Measurements from ENCODE around the gene CCDC51. TPM values are rescaled to one million over a fixed set of nuclear protein-coding genes. Genes with fewer than 3 reads are reported as not detected.
"Not testable (repeated sequence)": the region's sequence is repeated elsewhere in the genome, so short reads cannot be mapped to it uniquely, and the experiment has no call there.

Gene CCDC51
- polyA plus RNA-seq, 1 donor from 2014 or later = 13.4 TPM

GRCh38 chr3:48403533-48404439 lies 36.1 kb downstream of the CCDC51 start:
- H3K36me3 Mint-ChIP-seq = no peaks in the 10 kb centered on the region
- H3K9me3 Mint-ChIP-seq = no peaks in the 10 kb centered on the region
- H3K27me3 Mint-ChIP-seq = no peaks in the 10 kb centered on the region
- H3K4me3 Mint-ChIP-seq = no peak overlapping the region
- peaks cover 0 to 2% (median 0%) of the 10 kb centered on the region in 3 donors for H3K4me1 Mint-ChIP-seq
- H3K27ac Mint-ChIP-seq = no peak overlapping the region

- Mint-ChIP-seq H3K4me1 (no peaks in the 10 kb centered on the region), H3K27ac (no peak overlapping the region), H3K9me3 (no peaks in the 10 kb centered on the region), H3K27me3 (no peaks in the 10 kb centered on the region), H3K36me3 (no peaks in the 10 kb centered on the region), H3K4me3 (no peak overlapping the region)
Observed at GRCh38 chr3:48402907-48403306, 37.0 kb downstream of the CCDC51 start.

DNA sequence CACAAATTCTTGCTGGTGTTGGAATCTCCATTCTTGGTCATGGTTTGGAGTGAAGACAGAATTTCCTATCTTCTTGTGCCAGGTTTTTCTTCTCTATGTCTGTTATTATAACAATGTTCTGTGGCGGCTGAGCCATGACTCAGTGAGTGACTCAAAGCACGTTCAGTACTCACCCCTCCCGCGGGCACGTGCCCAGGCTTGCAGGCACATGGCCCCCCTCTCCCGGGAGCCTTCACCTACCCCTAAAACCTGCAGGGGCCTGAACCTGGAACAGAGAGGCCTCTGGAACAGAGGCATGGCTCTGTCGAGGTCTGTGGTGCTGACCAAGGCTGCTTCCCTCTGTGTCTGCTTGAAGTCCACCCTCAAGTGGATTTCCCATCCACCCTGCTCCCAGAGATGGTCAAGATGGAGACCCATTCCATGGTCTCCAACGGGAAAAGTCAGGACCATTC lies 37.6 kb downstream of the CCDC51 start:
- no peak overlapping the region for H3K27ac Mint-ChIP-seq

DNA sequence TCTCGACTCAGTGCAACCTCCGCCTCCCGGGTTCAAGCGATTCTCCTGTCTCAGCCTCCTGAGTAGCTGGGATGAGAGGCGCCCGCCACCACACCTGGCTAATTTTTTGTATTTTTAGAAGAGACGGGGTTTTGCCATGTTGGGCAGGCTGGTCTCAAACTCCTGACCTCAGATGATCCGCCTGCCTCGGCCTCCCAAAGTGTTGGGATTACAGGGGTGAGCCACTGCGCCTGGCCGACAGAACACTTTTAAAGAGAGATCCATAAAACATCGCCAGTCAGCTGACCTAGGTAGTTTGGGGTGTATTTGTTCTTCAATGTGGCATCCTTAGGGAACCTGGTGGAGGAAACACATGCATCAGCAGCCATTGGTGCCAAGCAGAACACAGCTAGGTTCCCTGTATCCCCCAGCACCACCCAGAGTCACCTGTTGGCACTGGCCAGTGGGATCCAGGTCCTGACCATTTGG lies 38.5 kb downstream of the CCDC51 start:
- not testable (repeated sequence) for H3K27ac Mint-ChIP-seq, H3K9me3 Mint-ChIP-seq, H3K36me3 Mint-ChIP-seq, H3K4me1 Mint-ChIP-seq, H3K4me3 Mint-ChIP-seq, H3K27me3 Mint-ChIP-seq

More for the DNA sequence above, 37.6 kb downstream of the CCDC51 start:
- Mint-ChIP-seq H3K36me3 (no peaks in the 10 kb centered on the region), H3K27me3 (no peaks in the 10 kb centered on the region), H3K4me3 (no peak overlapping the region), H3K9me3 (no peaks in the 10 kb centered on the region), H3K4me1 (no peaks in the 10 kb centered on the region)

DNA sequence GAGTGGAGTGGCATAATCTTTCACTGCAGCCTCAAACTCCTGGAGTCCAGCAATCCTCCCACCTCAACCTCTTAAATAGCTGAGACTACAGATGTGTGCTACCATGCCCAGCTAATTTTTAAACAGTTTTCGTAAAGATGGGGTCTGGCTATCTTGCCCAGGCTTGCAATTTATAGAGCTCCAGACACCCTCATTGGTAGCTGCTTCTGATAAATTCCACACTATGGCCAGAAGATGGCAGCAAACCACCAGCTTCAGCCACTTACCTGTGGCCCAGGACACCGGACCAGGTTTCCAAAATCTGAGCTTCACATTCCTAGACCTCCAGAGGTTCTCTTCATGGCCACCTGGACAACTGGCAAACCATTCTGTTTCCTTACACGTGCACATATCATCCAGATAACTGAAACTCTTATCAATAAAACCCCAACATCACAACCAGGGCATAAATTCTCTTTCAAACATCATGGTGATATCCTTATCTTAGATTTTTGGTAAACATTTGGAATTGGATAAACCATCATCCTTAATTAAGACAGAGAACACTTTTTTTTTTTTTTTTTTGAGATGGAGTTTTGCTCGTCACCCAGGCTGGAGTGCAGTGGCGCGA lies 39.0 kb downstream of the CCDC51 start:
- no peak overlapping the region for H3K4me3 Mint-ChIP-seq
- no peaks in the 10 kb centered on the region for H3K27me3 Mint-ChIP-seq
- H3K4me1 Mint-ChIP-seq = no peaks in the 10 kb centered on the region
- peak overlapping the region in 1 of 3 donors; percentile 92 for H3K27ac Mint-ChIP-seq
- peaks cover 1% of the 10 kb centered on the region for H3K36me3 Mint-ChIP-seq
- H3K9me3 Mint-ChIP-seq = no peaks in the 10 kb centered on the region

DNA sequence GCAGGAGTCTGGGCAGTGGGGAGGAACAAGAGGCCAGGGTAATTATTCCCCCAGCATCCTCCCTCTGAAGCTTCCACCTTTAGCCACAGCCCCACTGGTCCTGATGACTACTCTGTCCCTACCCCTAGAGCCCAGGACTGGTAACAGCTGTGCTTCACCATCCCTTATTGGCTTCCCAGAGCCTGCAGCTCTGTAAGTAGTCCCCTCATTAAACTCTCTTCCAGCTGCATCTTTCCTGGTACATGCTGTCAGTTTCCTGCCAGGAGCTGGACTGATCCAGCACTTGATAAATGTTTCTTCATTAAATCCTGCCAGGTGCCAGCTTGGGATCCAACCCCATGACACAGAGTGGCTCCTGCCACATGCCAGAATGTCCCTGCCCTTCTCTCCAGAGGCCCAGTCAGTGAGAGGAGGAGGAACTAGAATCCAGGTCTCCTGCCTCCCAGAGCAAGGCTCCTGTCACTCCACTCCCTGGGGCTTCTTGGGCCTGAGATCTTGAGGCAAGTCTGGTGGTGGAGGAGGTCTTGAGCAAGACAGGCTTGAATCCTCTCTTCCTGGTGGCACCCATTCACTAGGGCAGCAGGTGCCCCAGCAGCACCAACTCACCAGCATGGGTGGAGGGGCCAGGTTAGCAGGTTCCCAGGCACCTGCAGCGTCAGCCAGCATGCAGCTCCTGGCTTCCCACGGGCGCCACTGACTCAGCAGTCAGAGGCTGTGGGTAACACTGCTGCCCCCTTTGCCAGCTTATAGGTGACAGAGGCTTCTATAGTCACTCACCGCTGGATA lies 40.3 kb downstream of the CCDC51 start:
- peak overlapping the region in 1 of 4 donors; percentile 27 for H3K4me3 Mint-ChIP-seq
- peaks cover 1% of the 10 kb centered on the region for H3K36me3 Mint-ChIP-seq
- H3K4me1 Mint-ChIP-seq = no peaks in the 10 kb centered on the region
- no peaks in the 10 kb centered on the region for H3K27me3 Mint-ChIP-seq
- H3K27ac Mint-ChIP-seq = no peak overlapping the region
- no peaks in the 10 kb centered on the region for H3K9me3 Mint-ChIP-seq

DNA sequence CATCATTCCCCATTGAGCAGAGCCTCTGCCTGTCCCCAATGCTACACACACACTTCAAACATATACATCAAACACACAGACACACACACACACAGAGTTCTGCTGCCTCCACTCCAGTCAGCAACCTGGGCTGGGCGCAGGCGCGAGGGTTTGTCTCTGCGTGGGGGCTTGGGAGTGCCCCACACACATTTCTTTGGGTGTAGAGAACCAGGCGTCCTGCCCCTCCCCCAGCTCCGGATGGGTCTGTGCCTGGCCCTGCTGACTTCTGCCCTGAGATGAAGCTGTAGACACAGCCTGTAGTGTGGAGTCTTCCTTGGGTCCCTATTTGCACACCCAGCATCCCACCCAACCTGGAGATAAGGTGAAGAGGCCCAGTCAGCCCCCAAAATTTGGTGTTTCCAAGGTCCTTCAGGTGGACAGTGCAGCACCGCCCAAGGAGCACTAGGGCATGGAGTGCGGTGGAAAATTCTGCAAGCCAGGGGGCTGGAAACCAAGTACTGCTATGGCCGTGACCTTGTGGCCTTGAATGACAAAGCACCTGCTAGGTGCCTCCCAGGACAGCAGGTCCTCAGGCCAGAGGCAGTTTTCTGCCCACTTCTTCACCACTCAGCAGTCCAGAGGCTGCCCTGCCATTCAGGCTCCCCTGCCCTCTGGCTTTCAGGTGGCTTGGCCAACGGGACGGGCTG lies 41.1 kb downstream of the CCDC51 start:
- no peaks in the 10 kb centered on the region for H3K9me3 Mint-ChIP-seq
- H3K4me3 Mint-ChIP-seq = no peak overlapping the region
- no peak overlapping the region for H3K27ac Mint-ChIP-seq
- no peaks in the 10 kb centered on the region for H3K4me1 Mint-ChIP-seq
- peaks cover 1% of the 10 kb centered on the region for H3K36me3 Mint-ChIP-seq
- no peaks in the 10 kb centered on the region for H3K27me3 Mint-ChIP-seq

DNA sequence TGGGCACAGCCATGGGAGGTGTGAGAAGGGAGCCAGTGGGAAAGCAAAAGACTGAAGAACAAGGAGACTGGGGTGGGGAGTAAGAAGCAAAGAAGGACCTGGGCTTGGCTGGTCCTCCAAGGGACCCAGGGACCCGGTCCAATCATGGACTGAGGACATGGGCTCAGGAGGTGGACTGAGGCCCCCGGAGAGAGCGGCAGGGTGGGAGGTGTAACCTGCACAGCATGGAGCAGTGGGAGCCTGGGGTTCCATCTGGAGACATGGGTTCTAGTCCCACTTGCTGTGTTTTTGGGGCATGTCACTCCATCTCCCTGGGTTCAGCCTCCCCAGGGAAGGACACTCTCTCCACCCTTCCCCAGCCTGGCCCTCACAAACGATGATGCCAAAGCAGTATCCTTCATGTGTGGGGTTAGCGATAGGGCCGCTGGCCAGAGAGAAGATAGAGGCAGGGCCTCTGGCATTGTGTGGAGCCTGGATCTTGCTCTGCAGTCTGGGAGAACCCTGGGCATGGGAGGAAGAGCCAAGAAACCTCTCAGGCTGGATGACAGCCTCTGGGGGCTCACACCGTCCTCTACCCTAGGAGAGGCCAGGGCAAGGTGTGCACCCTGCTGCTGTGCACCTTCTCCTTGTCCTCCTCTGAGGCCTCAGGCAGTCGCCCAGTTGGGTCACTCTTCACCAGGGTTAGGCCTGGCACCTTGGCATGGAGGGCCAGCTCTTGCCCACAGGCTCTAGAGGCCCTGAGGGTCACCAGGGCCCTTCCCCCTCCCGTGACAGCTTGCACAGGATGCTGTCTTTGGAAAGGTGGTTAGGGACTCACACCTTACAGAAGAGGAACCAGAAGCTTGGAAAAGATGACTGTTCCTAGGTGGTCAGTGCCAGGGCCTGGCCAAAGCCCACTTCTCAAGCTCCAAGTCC lies 41.9 kb downstream of the CCDC51 start:
- H3K27ac Mint-ChIP-seq = no peak overlapping the region
- H3K9me3 Mint-ChIP-seq = no peaks in the 10 kb centered on the region
- peak overlapping the region in 1 of 4 donors; percentile 11 for H3K4me3 Mint-ChIP-seq

DNA sequence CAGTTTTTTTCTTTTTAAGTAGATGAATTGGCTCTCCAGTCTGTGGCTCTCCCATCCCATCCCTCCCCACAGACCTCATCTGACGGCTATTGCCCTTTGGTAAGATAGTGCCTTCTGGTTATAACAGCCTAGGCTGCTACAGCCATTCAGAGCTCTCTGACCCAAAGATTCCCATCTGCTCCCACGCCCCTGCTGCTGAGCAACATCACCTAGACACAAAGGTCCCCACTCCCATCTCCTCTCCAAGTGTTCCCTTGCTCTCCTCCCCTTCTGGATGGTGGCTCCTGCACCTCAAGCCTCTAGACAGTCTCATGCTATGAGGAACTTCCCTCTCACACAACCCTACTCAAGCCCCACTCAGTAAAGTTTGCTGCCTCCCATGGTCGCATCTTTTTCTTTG lies 44.2 kb downstream of the CCDC51 start:
- no peak overlapping the region for H3K4me3 Mint-ChIP-seq

More for the DNA sequence above, 41.9 kb downstream of the CCDC51 start:
- H3K4me1 Mint-ChIP-seq = no peaks in the 10 kb centered on the region
- peaks cover 1% of the 10 kb centered on the region for H3K36me3 Mint-ChIP-seq
- no peaks in the 10 kb centered on the region for H3K27me3 Mint-ChIP-seq

GRCh38 chr3:48394391-48394790 lies 45.5 kb downstream of the CCDC51 start:
- H3K4me1 Mint-ChIP-seq = no peaks in the 10 kb centered on the region

More for the DNA sequence above, 44.2 kb downstream of the CCDC51 start:
- Mint-ChIP-seq H3K27me3 (peaks cover 11% of the 10 kb centered on the region), H3K9me3 (no peaks in the 10 kb centered on the region), H3K36me3 (peaks cover 1% of the 10 kb centered on the region), H3K4me1 (no peaks in the 10 kb centered on the region), H3K27ac (no peak overlapping the region)

DNA sequence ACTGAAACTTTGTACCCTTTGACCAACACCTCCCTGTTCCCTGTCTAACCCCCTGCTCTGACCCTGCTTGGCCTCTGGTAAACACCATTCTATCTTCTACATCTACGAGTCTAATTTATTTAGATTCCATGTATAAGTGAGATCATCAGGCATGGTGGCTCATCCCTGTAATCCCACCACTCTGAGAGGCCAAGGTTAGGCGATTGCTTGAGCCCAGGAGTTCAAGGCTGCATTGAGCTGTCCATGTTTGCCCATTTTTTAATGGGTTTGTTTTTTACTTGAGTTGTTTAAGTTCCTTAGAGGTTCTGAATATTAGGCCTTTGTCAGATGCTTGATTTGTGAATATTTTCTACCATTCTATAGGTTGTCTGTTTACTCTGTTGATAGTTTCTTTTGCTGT lies 51.0 kb downstream of the CCDC51 start:
- no peak overlapping the region for H3K27ac Mint-ChIP-seq
- no peaks in the 10 kb centered on the region for H3K4me1 Mint-ChIP-seq
- no peaks in the 10 kb centered on the region for H3K36me3 Mint-ChIP-seq
- no peak overlapping the region for H3K4me3 Mint-ChIP-seq
- peaks cover 0 to 3% (median 0%) of the 10 kb centered on the region in 3 donors for H3K9me3 Mint-ChIP-seq
- H3K27me3 Mint-ChIP-seq = peaks cover 18% of the 10 kb centered on the region

More at GRCh38 chr3:48394391-48394790, 45.5 kb downstream of the CCDC51 start:
- Mint-ChIP-seq H3K9me3 (no peaks in the 10 kb centered on the region), H3K4me3 (no peak overlapping the region), H3K27me3 (peaks cover 14% of the 10 kb centered on the region), H3K36me3 (peaks cover 1% of the 10 kb centered on the region), H3K27ac (no peak overlapping the region)

- H3K36me3 Mint-ChIP-seq = no peaks in the 10 kb centered on the region
- H3K9me3 Mint-ChIP-seq = peaks cover 0 to 3% (median 0%) of the 10 kb centered on the region in 3 donors
- no peak overlapping the region for H3K4me3 Mint-ChIP-seq
- H3K27me3 Mint-ChIP-seq = peaks cover 17% of the 10 kb centered on the region
- no peaks in the 10 kb centered on the region for H3K4me1 Mint-ChIP-seq
- H3K27ac Mint-ChIP-seq = no peak overlapping the region
Observed at GRCh38 chr3:48387634-48388033, 52.3 kb downstream of the CCDC51 start.

All from IgD-negative memory B cell (primary cell).